GM12878 (cell line): ENCODE results near the gene S100P. TPM values are rescaled to one million over a fixed set of nuclear protein-coding genes. Genes with fewer than 3 reads are reported as not detected.

Experiments used
- BACH1 ChIP-seq: fragments of 450-650 bp; IDR thresholded peaks from 2 replicates; pipeline ENCODE4 v1.6.1; 2017; ENCODE audit warnings: mild to moderate bottlenecking, borderline replicate concordance
- BHLHE40 ChIP-seq, 2 experiments: fragments of 450-650 bp in 1 of 2; IDR thresholded peaks; 2 replicates each; pipeline ENCODE4 v1.6.1; 2011 to 2017; ENCODE audit warnings: low read depth in 2 of 2, borderline replicate concordance in 1 of 2, improper control_type of control experiment in 1 of 2, low read length in 1 of 2, mild to moderate bottlenecking in 1 of 2
- BRCA1 ChIP-seq: IDR thresholded peaks from 2 replicates; pipeline ENCODE4 v1.6.1; 2011; ENCODE audit warnings: low read depth, low read length, improper control_type of control experiment
- E4F1 ChIP-seq: fragments of 450-650 bp; IDR thresholded peaks from 2 replicates; pipeline ENCODE4 v1.6.1; 2018; ENCODE audit warnings: borderline replicate concordance, mild to moderate bottlenecking; ENCODE audit not compliant: partially characterized antibody
- HDAC2 ChIP-seq: fragments of 200-600 bp; sonication (generic); IDR thresholded peaks from 2 replicates; pipeline ENCODE4 v1.6.1; 2017
- HDAC6 ChIP-seq: fragments of 200-600 bp; sonication (generic); IDR thresholded peaks from one replicate; pipeline ENCODE4 v1.8.0; 2017; ENCODE audit warnings: antibody characterized with exemption; ENCODE audit not compliant: unreplicated experiment
- IKZF2 ChIP-seq, 2 experiments: fragments of 450-650 bp; IDR thresholded peaks; 2 replicates each; pipeline ENCODE4 v1.6.1; 2017; ENCODE audit warnings: mild to moderate bottlenecking in 2 of 2, moderate library complexity in 2 of 2
- IRF3 ChIP-seq: fragments of 450-650 bp; IDR thresholded peaks from 2 replicates; pipeline ENCODE4 v1.6.1; 2014; ENCODE audit warnings: mild to moderate bottlenecking
- NFYB ChIP-seq: IDR thresholded peaks from 2 replicates; pipeline ENCODE4 v1.6.1; 2011; ENCODE audit warnings: low read depth, mild to moderate bottlenecking, low read length, improper control_type of control experiment, moderate library complexity; ENCODE audit not compliant: insufficient read depth
- PAX5 ChIP-seq: IDR thresholded peaks from 2 replicates; pipeline ENCODE4 v1.6.1; 2011; ENCODE audit warnings: low read depth, low read length, borderline replicate concordance
- RELB ChIP-seq: fragments of 450-650 bp; IDR thresholded peaks from 2 replicates; pipeline ENCODE4 v1.6.1; 2017; ENCODE audit warnings: low read depth, mild to moderate bottlenecking, moderate library complexity
- REST ChIP-seq: IDR thresholded peaks from 2 replicates; pipeline ENCODE4 v1.6.1; 2012; ENCODE audit warnings: mild to moderate bottlenecking, low read depth, low read length
- SREBF2 ChIP-seq: IDR thresholded peaks from 2 replicates; pipeline ENCODE4 v1.6.1; 2012; ENCODE audit warnings: mild to moderate bottlenecking, low read length
- USF2 ChIP-seq: IDR thresholded peaks from 2 replicates; pipeline ENCODE4 v1.6.1; 2011; ENCODE audit warnings: low read depth, low read length, improper control_type of control experiment, borderline replicate concordance
- ZBTB4 ChIP-seq: fragments of 450-650 bp; formaldehyde crosslinking; IDR thresholded peaks from 2 replicates; pipeline ENCODE4 v1.4.0; 2022; ENCODE audit warnings: mild to moderate bottlenecking, moderate library complexity
- polyA plus RNA-seq, 11 experiments: library from polyadenylated mRNA; depleted of rRNA in 4 of 11; unstranded in 6 of 11; stranded (reverse) in 5 of 11; fragments of >200 nt; fragmentation: Nextera tagmentation in 4 of 11; fragmentation: Illumina TruSeq in 1 of 11; extraction: Ambion mirVana in 4 of 11; extraction: Trizol in 1 of 11; gene quantifications; 1 replicate in 1 of 11; 2 replicates in 10 of 11; pipeline versions ENCODE4 v1.2.1 to v1.2.3, GENCODE V29; 2011 to 2016; ENCODE audit warnings: inconsistent platforms in 2 of 11, missing spikeins in 2 of 11, low read depth in 1 of 11
- total RNA-seq, 4 experiments: library from RNA; depleted of rRNA in 3 of 4; stranded (reverse); fragments of >200 nt in 3 of 4; fragmentation: Illumina TruSeq in 1 of 4; extraction: Trizol in 1 of 4; gene quantifications; 2 replicates each; pipeline versions ENCODE4 v1.2.1 to v1.2.3, GENCODE V29; 2013 to 2021

The S100P gene
- total and polyA plus RNA-seq, 10 of the 15 experiments (the other 5 are each of a cell fraction or from before 2014, with no cell fraction given) = 0.90 TPM; not detected in 9

GRCh38 chr4:6709230-6710114 is 15.8 kb downstream of the S100P start, which contains the start of gene MRFAP1L1 (continued):
- no peak for TF ChIP-seq HDAC6
- peak; percentile 87 for TF ChIP-seq RELB
- no peak for TF ChIP-seq ZBTB4
- TF ChIP-seq E4F1 = peak; percentile 100
- no peak for TF ChIP-seq IRF3
- no peak for TF ChIP-seq HDAC2
- no peak for TF ChIP-seq USF2
- no peak for TF ChIP-seq BACH1
- TF ChIP-seq IKZF2 (IDR thresholded peaks at IDR 0.05) = peak in 1 of 2 experiments; percentile 22; a peak in 1 of 4 replicates
- TF ChIP-seq BHLHE40 (IDR thresholded peaks at IDR 0.05; ENCODE audit: borderline replicate concordance in 1 of 2, low read depth in 2 of 2, low read length in 1 of 2) = peak; percentile 50 to 84; a peak in 3 of 4 replicates
- no peak for TF ChIP-seq NFYB
- no peak for TF ChIP-seq BRCA1
- no peak for TF ChIP-seq PAX5
- no peak for TF ChIP-seq SREBF2
- TF ChIP-seq REST = no peak
